ENCODE data around the gene GDF11. TPM values are rescaled to one million over a fixed set of nuclear protein-coding genes. Genes with fewer than 3 reads are reported as not detected.

Gene GDF11
- total RNA-seq, 2 experiments from 2014 or later: 4.4 to 6.6 TPM

GRCh38 chr12:55702861-55703260 lies 40.1 kb upstream of the GDF11 start:
- POLR2A ChIA-PET: no interaction called here
- Mint-ChIP-seq H3K4me1 (ENCODE audit: low read depth) (peaks cover 7% of the 10 kb centered on the region), H3K9me3 (no peaks in the 10 kb centered on the region), H3K36me3 (ENCODE audit: low read depth) (no peaks in the 10 kb centered on the region), H3K27ac (no peak overlapping the region), H3K4me3 (no peak overlapping the region), H3K27me3 (peaks cover 20% of the 10 kb centered on the region)
- Histone ChIP-seq H3K27ac (ENCODE audit: low read depth in 1 of 2, low read length in 2 of 2) (no peak overlapping the region), H3K36me3 (ENCODE audit: insufficient read depth, low read length) (no peaks in the 10 kb centered on the region), H3K27me3 (ENCODE audit: control insufficient read depth in 1 of 2, insufficient read depth in 2 of 2, low read length in 2 of 2) (peaks cover 7 to 10% of the 10 kb centered on the region in 2 experiments), H3K4me1 (ENCODE audit: insufficient read depth, low read length) (peaks cover 8% of the 10 kb centered on the region), H3K4me3 (ENCODE audit: low read length) (no peak overlapping the region), H3K9me3 (ENCODE audit: control insufficient read depth in 1 of 2, insufficient read depth in 1 of 2, low read length in 2 of 2) (no peaks in the 10 kb centered on the region)
- DNase-seq (no peak), ATAC-seq (ENCODE audit: poor library complexity) (no peak)
- TF ChIP-seq CTCF (IDR thresholded peaks at IDR 0.05): no peak
- intact Hi-C loops (cut with DNase I, micrococcal nuclease): no loop called here
- CTCF ChIA-PET: no interaction called here

GRCh38 chr12:55703288-55703687 lies 39.6 kb upstream of the GDF11 start:
- no peaks in the 10 kb centered on the region for H3K36me3 ChIP-seq (ENCODE audit: insufficient read depth, low read length)
- Mint-ChIP-seq H3K4me1 (ENCODE audit: low read depth) (peaks cover 11% of the 10 kb centered on the region), H3K27me3 (peaks cover 23% of the 10 kb centered on the region), H3K9me3 (no peaks in the 10 kb centered on the region), H3K27ac (no peak overlapping the region), H3K4me3 (no peak overlapping the region), H3K36me3 (ENCODE audit: low read depth) (no peaks in the 10 kb centered on the region)
- no peaks in the 10 kb centered on the region for H3K9me3 ChIP-seq (ENCODE audit: control insufficient read depth in 1 of 2, insufficient read depth in 1 of 2, low read length in 2 of 2)
- POLR2A ChIA-PET: interaction anchor here (0.6 kb wide), 1 partner anchor 12 kb away, joined by 3 read pairs; no protein-coding TSS in a partner anchor
- CTCF ChIA-PET: no interaction called here
- ATAC-seq (ENCODE audit: poor library complexity) (no peak), DNase-seq (no peak)
- H3K27ac ChIP-seq (ENCODE audit: low read depth in 1 of 2, low read length in 2 of 2): no peak overlapping the region
- no peak for TF ChIP-seq CTCF (IDR thresholded peaks at IDR 0.05)
- H3K27me3 ChIP-seq (ENCODE audit: control insufficient read depth in 1 of 2, insufficient read depth in 2 of 2, low read length in 2 of 2): peaks cover 7 to 10% of the 10 kb centered on the region in 2 experiments
- H3K4me1 ChIP-seq (ENCODE audit: insufficient read depth, low read length): peaks cover 12% of the 10 kb centered on the region
- intact Hi-C loops (cut with DNase I, micrococcal nuclease): no loop called here
- H3K4me3 ChIP-seq (ENCODE audit: low read length): no peak overlapping the region

- peaks cover 19% of the 10 kb centered on the region for H3K4me1 Mint-ChIP-seq (ENCODE audit: low read depth)
- CTCF ChIA-PET: no interaction called here
- intact Hi-C loops (cut with DNase I, micrococcal nuclease): no loop called here
- no peak overlapping the region for H3K27ac ChIP-seq (ENCODE audit: low read depth in 1 of 2, low read length in 2 of 2)
- peaks cover 31% of the 10 kb centered on the region for H3K27me3 Mint-ChIP-seq
- H3K9me3 ChIP-seq (ENCODE audit: control insufficient read depth in 1 of 2, insufficient read depth in 1 of 2, low read length in 2 of 2): no peaks in the 10 kb centered on the region
- DNase-seq: no peak
- H3K4me1 ChIP-seq (ENCODE audit: insufficient read depth, low read length): peaks cover 18% of the 10 kb centered on the region
- ATAC-seq (ENCODE audit: poor library complexity): no peak
- H3K36me3 ChIP-seq (ENCODE audit: insufficient read depth, low read length): no peaks in the 10 kb centered on the region
- H3K36me3 Mint-ChIP-seq (ENCODE audit: low read depth): no peaks in the 10 kb centered on the region
- no peak overlapping the region for H3K4me3 ChIP-seq (ENCODE audit: low read length)
- peaks cover 7 to 14% of the 10 kb centered on the region in 2 experiments for H3K27me3 ChIP-seq (ENCODE audit: control insufficient read depth in 1 of 2, insufficient read depth in 2 of 2, low read length in 2 of 2)
- H3K27ac Mint-ChIP-seq: no peak overlapping the region
- TF ChIP-seq CTCF (IDR thresholded peaks at IDR 0.05): no peak
- no peak overlapping the region for H3K4me3 Mint-ChIP-seq
- POLR2A ChIA-PET: interaction anchor here (0.6 kb wide), 1 partner anchor 11 kb away, joined by 3 read pairs; no protein-coding TSS in a partner anchor
- H3K9me3 Mint-ChIP-seq: no peaks in the 10 kb centered on the region
These were observed 38.8 kb upstream of the GDF11 start for GRCh38 chr12:55703901-55704761.

All from CD4-positive, alpha-beta T cell (primary cell).